HG03196 (cell line): ENCODE results near the gene FFAR3.

Experiments used
- ATAC-seq: cut with Tn5 transposase; IDR thresholded peaks from one replicate; pipeline ENCODE4 v1.9.1; 2021; ENCODE audit not compliant: unreplicated experiment

The FFAR3 gene

GRCh38 chr19:35330475-35330874 lies 27.8 kb upstream of the FFAR3 start:
- peak; percentile 50 for ATAC-seq

GRCh38 chr19:35331551-35332214 lies 26.6 kb upstream of the FFAR3 start:
- no peak for ATAC-seq

GRCh38 chr19:35332817-35333216 lies 25.4 kb upstream of the FFAR3 start:
- ATAC-seq = no peak

GRCh38 chr19:35334144-35334753 lies 24.0 kb upstream of the FFAR3 start:
- no peak for ATAC-seq

GRCh38 chr19:35336166-35336955 lies 21.9 kb upstream of the FFAR3 start:
- ATAC-seq = no peak

- no peak for ATAC-seq
Observed at GRCh38 chr19:35337097-35337983, 20.9 kb upstream of the FFAR3 start.

GRCh38 chr19:35337984-35338296 lies 20.3 kb upstream of the FFAR3 start:
- no peak for ATAC-seq

GRCh38 chr19:35340431-35340830 lies 17.8 kb upstream of the FFAR3 start:
- no peak for ATAC-seq

GRCh38 chr19:35341006-35341405 lies 17.3 kb upstream of the FFAR3 start:
- no peak for ATAC-seq

GRCh38 chr19:35341565-35342225 lies 16.6 kb upstream of the FFAR3 start:
- no peak for ATAC-seq

GRCh38 chr19:35342430-35342829 lies 15.8 kb upstream of the FFAR3 start:
- ATAC-seq = no peak

- ATAC-seq = no peak
Observed at GRCh38 chr19:35344511-35345031, 13.7 kb upstream of the FFAR3 start.

GRCh38 chr19:35345671-35346111 lies 12.6 kb upstream of the FFAR3 start:
- ATAC-seq = no peak

- no peak for ATAC-seq
Observed at GRCh38 chr19:35346193-35347052, 11.8 kb upstream of the FFAR3 start.

- ATAC-seq = peak; percentile 49
Observed at GRCh38 chr19:35347171-35347929, 10.9 kb upstream of the FFAR3 start, which contains the start of gene FFAR1. Gene FFAR1, plus strand, starts transcription at chr19:35347902. Its CDS starts 3,650 bp downstream, at chr19:35351552.

GRCh38 chr19:35347930-35348298 lies 10.3 kb upstream of the FFAR3 start:
- no peak for ATAC-seq

- no peak for ATAC-seq
Observed at GRCh38 chr19:35348911-35349611, 9.2 kb upstream of the FFAR3 start.
